CD4-positive, alpha-beta T cell treated with Interleukin-2 at 100 ng/mL for 4 hours (primary cell): ENCODE measurements around the gene ANKH.

Source experiments
- DNase-seq: peaks from one replicate; pipeline ENCODE4 v3.0.0-alpha.2; 2020; ENCODE audit warnings: low spot score

Gene ANKH

DNA sequence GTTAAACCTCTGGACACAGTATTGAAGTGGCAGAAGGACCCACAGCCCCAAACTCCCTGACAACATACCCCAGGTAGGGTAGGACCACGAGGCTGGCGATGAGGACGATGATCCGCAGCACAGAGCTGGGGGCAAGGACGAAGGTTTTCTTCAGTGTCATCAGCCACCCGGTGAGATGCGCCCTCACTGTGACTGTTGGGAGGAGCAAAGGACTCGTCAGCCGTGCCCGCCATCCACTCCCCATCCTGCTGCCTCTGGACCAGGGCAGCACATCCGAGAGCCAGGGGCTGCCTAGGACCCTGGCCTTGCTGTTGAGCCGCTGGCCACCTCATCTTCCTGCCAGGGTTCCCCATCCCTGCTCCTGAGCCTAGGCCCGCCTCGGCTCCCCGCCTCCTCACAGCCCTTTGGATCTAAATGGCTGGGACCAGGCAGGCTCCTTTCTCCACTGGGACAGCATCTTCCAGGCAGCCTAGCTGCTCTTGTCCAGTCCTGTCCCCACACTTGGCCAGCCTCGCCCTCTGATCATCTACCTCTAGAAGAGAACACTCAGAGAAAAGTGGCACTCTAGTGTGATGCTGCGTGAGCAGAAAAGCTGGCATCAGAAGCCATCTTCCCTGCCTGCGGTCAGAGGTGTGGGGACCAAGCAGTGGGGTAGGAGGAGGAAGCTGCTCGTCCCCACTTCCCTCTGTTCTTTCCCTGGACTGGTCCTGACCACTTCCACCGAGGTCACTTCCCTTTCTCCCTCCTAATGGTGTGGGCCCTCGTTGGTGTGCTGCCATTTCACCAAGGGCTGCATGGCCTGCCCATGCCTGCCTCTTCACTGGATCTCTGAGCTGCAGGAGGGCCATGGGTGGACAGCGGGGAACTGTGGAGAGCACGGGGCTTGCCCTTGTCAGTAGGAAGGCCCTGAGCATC, 157.8 kb downstream of the ANKH start:
- no peak for DNase-seq

DNA sequence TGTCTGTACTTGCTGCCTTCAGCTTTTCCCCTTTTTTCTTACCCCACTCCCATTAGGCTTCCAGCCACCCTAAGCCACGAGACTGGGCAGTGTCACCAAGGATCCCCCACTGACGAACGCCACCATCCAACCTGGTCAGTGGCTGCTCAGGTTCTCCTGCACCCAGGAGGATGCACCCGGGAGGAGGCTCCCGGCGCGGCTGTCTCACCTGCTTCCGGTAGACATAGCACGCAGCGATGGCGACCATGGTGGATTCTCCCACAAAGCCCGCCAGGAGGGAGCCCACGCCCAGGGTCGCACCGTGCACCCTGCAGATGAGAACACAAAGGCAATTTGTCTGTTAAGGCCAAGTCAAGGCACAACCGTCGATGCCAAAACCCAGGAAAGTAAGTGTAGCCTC, 158.9 kb downstream of the ANKH start:
- DNase-seq = no peak

DNA sequence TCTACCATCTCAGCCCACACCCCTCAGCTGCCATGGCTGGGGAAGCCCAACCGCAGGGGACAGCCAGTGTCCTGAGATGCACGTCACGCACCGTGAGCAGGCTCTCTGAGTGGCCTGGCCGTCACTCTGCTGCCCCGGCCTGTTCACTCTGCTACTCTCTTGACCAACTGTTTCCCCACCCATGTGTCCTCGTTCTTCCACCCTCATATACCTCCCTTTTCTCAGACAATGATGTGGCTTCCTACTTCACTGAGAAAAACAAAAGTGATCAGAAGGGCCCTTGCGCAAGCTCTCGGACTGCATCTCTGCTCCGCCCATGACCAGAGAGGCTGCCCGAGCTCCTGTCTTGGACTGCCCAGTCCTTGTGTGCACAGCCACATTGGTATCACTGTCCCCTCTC, 159.4 kb downstream of the ANKH start:
- DNase-seq = no peak

DNA sequence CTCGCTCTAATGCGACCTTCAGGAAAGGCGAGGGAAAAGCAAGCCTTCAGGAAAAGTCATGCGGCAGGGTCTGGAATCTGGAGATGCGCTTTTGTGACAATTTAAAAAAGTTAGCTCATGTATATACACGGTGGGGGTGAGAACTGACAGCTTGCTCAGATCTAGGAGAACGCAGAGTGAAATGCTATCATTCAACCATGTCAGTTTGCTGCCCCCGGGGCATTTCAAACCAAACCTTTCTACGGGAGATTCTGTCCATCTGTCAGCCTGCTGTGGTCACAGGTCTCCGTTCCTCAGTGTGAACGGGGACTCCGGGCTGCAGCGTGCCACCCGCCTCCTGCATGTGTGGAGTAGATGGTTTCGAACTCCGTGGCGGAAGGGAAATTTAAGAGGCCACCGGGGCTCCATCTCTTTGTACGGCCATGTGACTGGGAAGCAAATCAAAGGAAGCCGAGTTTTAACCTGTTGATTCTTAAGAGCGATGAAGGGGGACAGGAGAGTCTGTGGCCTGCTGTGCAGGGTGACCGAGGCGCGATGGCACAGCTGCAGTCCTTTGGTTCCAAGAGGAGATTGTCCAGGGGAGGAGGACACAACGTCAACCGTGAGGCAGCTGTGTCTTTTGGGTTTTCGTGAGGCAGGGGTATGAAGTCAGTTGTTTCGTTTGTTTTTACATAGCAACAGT, 161.1 kb downstream of the ANKH start:
- no peak for DNase-seq

DNA sequence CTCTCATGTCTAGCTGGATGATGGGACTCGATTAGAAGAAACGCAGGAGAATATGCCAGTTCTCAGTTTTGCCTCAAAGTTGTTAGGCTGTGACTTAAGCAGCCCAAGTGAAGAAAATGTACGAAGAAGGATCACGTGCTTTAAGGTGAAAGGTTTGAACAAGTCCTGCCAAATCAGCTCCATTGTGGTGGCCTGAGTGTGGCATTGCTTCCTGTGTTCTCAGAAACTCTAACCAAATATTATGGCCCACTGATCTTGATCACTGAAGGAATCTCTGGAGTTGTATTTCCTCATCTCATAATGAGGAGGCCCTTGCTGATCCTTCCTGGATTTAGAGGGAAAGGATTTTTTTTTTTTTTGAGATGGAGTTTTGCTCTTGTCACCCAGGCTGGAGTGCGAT, 163.0 kb downstream of the ANKH start:
- no peak for DNase-seq

DNA sequence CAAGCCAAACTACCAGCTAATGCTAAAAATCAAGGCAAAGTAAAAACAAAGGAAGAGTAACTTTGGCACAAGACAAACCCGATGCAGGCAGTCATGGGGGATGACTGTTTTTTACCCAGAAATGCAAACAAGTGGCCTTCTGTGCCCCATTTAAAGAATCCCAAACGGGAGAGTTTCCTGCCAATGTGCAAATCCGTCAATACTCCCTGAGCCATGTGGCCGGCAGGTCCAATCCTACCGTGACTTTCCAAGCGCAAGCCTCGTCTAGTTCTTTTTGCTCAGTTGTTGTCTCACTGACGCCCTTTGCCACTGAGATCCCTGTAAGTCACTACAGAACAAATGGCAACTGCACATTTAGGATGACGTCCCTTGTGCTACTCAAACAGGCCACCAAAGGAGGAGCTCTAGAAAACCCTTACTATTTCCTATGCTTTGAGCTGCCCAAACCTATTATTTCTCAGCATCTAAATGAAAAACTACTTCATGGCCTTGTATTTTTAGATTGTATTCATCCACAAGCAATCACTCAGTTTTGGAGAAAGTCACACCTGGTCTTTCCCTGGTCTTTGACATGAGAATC, 163.7 kb downstream of the ANKH start:
- no peak for DNase-seq

DNA sequence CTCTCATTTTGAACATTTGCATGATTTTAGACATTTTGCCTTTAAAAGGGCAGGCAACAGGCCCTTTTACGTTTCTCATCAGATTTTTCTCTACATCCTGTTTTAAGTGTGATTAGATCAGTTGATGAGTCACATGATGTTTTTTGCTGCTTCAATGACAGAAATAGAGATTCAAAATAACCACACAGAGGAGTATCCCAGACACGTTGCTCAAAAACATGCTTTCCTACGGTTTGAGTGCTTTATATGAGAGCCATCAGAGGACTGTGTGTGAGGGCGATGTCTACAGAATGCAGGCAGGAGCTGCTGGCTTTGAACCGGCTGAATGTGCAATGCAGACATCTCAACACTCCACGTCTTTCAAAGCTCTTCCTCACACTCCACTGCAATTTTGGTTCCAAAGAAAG, 165.0 kb downstream of the ANKH start:
- peak; percentile 79 for DNase-seq

DNA sequence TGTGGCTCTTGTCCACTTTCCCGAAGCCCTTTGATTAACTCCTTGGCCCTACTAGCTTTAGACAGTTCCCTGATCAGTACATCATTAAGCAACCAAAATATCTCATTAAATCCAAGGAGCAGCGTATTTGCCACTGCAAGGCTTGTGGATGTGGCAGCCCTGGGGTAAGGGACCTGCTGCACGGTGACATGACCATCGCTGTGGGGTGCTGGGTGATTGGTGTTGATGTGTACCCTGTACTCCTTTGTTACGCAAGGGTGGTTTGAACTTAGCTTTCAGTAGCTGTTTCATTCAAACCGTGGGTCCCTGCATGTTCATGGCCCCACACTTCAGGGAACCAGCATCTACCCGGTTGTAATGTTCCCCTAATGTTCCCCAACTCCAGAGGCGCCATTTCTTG, 166.0 kb downstream of the ANKH start:
- no peak for DNase-seq

DNA sequence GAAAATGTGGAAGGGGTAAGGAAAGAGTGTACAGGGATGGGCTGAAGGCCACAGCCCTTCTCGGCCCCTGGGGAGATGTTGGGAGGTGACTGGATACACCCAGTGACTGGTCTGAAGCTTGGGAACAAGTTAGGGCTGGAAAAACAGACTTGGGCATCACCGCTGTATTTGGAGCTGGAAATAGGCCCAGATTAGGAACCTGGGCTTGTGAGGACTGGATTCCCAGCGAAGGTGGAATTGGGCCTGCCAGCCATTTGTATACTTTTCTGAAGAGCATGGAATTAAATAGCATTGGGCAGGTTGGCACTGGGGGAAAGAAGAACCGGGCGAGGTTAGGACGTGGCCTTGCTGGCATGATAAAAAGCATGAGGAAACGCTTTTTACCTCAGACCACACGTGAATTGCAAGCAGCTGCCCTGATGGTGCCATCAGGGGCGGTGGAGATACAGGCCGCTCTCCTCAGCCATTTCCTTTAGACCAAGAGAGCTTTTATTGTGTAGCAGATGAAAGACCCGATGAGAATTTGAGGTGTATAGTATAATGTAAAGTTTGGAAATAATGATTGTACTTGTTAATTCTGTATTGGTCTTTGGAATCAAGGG, 169.2 kb downstream of the ANKH start:
- DNase-seq = no peak

DNA sequence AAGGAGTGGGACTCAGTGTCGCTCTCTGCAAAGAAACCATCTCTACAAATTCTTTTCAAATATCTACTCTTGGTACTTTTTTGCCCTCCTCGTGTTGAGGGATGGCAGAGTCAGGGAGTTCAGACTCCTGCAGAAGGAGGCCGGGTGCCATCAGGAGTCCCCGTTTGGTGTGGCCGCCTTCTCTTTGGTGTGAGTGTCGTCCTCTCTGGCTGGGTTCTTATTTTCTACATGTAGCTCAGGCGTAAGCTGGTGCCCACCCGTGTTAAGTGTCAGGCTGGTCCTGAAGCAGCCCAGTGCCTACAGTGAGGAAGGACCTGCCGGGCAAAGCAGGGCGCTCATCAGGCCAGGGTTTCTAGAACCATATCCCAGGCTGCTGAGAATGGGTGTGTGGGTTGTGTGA, 170.0 kb downstream of the ANKH start:
- DNase-seq = no peak

DNA sequence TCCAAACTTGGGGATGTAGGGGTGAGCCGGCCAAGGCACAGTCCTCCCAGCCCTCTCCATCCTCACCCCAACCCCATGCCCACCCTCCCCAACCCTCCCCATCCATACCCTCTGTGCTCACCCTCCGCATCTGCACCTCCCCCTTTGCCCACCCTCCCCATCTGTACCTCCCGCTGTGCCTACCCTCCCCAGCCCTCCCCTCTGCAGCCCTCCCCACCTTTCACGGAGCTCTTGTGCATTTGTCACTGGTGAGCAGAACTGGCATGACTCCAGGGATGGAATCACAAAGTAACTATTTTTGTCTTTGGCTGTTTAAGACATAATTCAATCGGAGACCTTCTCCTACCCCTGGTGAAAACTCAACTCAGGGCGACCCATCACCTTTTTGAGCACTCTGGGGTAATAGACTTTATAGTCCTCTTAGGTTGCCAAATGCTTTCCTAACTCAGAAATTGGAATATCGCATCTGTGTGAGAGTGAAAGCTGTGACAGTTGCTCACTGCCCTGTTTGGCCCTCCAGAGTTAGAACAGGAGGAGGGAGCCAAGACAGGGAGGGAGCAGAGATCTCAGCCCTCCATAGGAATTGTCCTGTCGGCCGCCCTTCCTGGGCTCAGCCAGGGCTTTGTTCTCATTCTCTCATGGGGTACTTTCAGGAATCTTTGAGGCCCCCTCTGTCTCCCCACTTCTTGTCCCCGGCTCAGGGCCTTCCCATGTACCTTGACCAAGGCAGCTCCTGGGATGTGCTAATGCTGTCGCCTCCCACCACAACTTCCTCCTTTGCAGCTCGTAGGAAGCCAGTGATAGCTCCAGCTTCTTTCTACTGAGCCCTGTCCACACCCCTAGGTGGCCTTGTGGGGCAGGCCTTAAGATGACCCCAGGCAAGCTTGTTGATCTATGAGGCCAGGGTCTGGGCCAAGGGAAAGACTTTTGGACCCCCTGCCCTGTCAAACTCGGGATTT, 170.8 kb downstream of the ANKH start:
- no peak for DNase-seq

DNA sequence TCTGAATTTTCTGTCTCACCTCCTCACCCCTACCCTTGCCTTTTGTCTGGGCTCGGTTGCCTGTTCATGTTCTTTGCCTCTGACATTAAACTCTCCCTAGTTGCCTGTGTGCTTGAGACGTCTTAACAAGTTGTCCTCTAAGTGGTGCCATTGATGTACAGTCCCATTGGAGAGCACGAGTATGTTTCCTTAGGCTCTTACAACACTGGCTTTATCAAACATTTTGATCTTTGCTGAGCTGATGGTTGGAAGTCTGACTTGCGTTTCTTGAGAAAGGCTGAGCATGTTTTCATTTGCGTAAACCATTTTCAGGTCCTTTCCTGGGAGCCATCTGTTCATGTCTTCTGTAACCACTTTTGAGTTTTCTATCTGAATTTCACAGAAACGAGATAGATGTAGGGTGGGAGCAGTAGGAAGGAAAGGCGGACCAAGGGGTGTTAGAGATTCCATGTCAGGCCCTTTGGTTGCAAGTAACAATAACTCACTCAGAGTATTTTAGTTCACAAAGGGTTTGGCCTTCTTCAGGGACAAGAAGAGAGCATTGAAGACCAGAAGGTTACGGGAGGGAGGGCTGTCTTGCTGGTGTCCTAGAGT, 171.7 kb downstream of the ANKH start:
- DNase-seq = no peak

DNA sequence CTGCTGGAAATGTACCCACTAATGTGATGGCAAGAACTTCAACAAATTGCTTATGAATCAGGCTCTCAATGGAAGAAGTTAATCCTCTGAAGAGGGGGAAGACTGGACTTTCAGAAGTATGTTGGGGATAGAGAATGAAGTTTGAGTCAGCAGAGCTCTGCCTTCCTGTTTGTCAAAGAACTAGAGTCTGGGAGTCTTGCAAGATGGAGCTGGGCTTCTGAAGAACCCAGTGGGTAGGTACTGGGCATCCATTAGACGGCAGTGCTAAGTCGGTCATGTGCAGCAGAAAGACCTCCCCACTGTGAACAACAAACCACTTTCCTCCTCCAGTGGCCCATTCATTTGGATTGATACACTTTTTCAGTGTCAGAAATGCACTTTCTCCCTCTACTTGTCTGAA, 172.4 kb downstream of the ANKH start:
- no peak for DNase-seq

DNA sequence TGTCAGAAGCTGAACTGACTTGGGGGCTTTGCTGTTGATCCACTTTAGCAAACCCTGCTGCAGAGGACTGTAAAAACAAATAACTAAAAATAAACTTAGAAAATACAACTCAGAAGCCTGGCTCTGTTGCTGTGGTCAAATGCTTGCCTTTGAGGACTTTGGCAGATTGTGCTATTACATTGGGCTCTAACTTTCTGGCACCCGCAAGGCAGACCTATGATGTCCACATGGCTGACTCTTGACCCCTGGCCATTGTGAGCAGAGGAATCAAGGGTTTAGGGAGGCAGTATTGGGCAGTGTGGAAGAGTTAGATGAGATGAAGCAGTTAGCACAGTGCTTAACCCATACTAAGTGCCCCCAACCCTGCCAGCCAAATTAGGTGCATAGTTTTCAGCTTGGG, 173.1 kb downstream of the ANKH start:
- no peak for DNase-seq

DNA sequence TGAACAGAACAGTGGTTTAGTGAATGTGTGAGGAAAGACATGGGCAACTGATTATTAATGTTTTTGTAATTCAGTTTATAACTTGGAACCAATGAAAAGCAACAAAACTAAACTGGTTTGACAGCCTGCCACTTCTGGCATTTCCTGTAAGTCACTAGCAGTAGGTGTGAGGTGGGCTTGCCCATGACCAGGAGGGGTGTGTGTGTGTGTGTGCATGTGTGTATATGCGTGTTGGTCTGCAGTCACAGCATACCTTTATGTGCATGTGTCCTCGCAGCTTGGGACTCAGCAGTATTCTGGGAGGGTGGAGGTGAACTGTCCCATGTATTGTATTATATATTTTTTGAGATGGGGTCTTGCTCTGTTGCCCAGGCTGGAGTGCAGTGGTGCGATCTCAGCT, 174.7 kb downstream of the ANKH start:
- no peak for DNase-seq

DNA sequence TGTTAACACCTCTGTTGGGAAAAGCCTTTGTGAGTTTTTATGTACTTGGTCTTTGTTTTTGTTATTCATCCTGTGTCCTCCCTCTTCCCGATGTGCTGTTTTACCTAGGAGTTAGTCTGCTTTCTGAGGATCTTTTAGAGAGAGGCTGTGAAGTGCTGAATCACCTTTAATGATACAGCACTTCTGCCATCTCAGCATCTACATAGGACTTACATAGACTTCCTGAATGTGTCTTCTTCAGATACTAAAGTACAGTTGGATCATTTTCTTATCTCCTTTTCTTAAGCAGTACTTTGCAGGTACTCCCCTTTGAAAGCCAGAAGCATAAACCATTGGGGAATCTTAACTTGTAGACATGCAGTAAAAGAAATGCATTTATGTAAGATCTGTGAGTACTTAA, 175.5 kb downstream of the ANKH start:
- no peak for DNase-seq

DNA sequence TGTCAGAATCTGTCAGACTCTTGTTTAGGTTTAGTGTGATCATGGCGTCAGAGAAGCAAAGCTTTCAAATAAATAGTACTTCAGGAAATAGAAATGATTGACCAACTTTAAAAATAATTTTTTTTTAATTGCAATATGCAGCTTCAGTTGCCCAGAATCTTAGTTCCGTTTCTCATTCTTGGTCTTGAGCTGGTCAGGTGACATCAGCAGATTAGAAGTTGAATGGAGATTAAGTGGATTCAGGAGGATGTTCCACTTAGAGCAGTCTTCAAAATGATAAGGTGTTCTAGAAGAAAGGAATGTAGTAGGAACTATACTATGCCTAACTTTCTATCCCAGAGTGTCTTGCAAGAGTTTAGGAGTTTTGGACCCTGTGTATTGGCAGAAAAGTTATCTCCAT, 176.4 kb downstream of the ANKH start:
- DNase-seq = no peak

DNA sequence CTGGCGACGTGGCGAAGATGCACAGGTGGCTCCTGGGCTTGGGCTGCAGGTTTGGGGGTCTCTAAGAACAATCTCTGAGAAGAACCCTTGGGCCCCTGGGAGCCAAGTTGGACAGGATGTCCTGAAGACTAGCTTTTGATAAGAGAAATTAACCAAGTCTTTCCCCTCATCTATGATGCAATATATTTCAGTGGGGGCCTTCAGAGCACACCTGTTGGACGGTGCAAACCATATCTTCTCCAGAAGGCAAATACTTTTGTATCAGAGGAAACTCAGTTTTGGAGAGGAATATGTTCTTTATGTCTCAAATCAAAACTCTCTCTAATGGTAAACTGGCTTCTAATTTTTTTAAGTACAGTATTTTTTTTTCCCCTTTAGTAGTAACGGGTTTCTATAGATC, 178.5 kb downstream of the ANKH start:
- DNase-seq = no peak

DNA sequence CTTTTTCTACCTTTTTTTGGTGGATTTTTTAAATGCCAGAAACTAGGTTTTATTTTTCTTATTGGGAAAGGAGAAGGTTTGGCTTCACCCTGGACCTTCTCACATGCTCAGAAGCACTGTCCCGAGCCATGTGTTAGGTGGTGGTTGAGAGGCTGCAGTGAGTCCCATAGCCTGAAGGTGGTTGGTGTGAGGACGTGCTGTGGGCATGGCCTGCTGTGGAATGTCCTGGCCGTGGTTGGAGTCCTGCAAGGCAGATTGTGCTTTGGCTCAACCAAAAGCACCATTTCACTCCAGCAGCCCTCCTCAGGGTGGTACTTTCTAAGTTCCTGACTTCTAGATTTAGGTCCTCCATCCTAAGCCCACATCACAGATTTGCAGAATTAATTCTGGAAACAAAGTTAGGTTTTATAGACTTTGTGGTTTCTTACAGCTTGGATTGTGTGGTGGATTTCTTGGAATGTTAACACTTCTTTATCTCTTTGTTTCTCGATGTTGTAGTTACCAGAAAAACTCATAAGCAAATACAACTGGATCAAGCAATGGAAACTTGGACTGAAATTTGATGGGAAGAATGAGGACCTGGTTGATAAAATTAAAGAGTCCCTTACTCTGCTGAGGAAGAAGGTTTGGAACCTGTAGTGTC, 184.4 kb downstream of the ANKH start:
- DNase-seq = no peak

DNA sequence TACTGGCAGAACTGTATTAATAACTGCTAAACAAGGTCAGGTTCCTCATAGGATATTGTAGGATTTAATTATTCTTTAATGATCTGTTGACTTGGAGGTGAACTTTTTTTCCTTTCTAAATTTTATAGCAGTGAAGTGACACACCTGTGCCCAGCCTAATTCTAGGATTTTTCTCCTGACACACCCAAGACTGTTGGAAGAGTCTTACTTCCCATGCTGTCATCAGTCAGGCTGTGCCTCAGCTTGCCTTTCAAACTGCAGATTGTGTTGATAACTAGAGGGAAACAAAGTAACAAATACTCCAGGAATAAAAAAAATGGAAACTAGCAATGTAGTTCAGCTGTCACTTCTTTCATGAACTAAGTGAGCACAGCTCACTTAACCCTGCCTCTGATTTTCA, 185.1 kb downstream of the ANKH start:
- no peak for DNase-seq

DNA sequence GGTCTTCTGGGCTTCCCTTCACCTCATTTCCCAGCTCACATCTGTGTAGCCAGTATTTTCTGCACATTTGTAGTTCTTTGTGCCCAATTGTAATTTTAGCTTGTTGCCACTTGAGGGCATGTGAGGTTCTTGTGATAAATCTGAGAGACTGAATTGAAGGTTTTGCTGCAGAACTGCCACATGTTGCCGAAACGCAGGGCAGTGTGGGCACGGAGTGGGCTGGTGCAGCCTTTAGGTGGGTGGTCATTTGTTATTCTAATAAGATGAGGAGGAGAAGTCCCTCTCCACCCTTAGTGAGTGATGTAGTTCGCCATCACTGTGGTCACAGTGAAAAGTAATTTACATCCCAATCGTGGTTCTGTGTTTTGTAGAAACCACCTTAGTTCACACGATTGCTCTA, 185.8 kb downstream of the ANKH start:
- peak; percentile 71 for DNase-seq
